ENCODE results near the gene KRTAP4-4. TPM values are rescaled to one million over a fixed set of nuclear protein-coding genes. Genes with fewer than 3 reads are reported as not detected.
"Not testable (repeated sequence)": the region's sequence is repeated elsewhere in the genome, so short reads cannot be mapped to it uniquely, and the experiment has no call there.

Gene KRTAP4-4
- not detected for polyA plus RNA-seq (ENCODE audit: insufficient read length in 12 of 12)
- long read RNA-seq, donor 1: 0 reads
- long read RNA-seq, donor 2: 0 reads
- long read RNA-seq, donor 3: 0 reads
- long read RNA-seq, donor 4: 0 reads
- long read RNA-seq, donor 5: 0 reads
- long read RNA-seq, donor 6: 0 reads
- long read RNA-seq, donor 7: 0 reads
- long read RNA-seq, donor 8: 0 reads
- long read RNA-seq, donor 9: 0 reads
- long read RNA-seq, donor 10: 0 reads
- long read RNA-seq, donor 11: 0 reads

DNA sequence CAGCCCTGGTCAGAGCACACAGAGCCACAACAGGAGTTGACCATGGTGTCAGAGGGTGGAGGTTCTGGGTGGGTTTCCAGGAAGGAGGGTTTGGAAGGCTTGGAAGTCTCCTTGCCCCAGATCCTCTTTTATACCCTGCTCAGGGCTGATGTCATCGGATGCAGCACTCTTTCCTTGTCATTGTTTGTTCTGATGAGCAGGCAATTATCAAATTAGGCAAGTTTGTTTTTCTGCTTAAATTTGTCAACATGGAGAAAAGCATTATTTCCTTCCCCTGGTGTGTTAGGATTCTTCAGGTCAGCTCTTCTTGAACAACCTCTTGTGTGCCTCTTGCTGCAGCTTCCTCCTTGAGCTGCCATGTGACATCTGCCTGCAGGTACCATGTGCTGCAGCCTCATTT is at the start of gene KRTAP4-4:
KRTAP4-4 (minus strand) TSS at position 101 of the 400 bp plus-strand sequence; CDS start at position 44, 57 bp downstream.
- no peak for DNase-seq

DNA sequence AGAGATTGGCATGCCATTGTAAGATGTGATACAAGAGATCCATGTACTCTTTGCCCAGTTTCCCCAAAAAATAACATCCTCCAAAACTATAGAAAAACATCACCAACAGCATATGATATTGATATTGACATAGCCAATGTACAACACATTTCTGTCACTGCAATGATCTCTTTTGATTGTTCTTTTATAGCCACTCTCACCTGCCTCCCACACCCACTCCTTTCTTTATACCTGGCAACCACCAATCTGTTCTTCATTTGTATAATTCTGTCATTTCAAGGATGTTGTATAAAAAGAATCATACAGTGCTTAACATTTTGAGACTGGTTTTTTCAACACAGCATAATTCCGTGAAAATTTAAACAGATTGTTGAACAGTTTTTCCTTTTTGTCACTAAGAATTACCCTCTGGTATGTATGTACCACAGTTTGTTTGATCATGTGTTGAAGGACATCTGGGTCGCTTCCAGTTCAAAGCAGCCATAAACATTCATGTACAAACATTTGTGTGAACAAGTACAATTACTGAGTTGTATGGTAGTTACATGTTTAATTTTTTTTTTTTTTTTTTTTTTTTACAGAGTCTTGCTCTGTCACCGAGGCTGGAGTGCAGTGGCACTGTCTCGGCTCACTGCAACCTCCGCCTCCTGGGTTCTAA is 39.0 kb upstream of the KRTAP4-4 start:
- no peak for DNase-seq

DNA sequence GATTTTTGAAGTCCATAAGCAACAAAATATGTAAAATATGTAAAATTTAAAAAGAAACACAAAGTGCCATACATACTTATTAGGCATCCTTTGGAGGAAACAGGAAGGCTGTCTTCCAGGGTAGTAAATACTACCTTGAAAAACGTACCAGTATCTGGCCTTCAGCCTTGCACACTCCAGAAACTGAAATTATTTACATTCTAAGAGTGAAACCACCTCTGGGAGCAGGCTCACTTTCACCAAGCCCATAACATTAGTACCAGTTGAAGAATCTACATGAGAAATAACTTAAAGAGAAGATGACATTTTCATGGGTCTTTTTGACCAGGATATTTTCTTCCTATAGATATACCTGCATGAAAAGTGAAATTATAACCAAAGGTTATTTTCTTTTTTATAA is 35.5 kb upstream of the KRTAP4-4 start:
- DNase-seq: no peak

DNA sequence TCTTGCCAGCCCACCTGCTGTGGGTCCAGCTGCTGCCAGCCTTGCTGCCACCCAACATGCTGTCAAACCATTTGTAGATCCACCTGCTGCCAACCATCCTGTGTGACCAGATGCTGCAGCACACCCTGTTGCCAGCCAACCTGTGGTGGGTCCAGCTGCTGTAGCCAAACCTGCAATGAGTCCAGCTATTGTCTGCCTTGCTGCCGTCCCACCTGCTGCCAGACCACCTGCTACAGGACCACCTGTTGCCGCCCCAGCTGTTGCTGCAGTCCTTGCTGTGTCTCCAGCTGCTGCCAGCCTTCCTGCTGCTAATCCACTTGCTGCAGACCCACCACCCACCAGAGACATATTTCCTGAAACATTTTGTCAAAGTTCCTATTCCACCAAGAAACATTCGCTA is 29.8 kb upstream of the KRTAP4-4 start:
- no peak for DNase-seq

DNA sequence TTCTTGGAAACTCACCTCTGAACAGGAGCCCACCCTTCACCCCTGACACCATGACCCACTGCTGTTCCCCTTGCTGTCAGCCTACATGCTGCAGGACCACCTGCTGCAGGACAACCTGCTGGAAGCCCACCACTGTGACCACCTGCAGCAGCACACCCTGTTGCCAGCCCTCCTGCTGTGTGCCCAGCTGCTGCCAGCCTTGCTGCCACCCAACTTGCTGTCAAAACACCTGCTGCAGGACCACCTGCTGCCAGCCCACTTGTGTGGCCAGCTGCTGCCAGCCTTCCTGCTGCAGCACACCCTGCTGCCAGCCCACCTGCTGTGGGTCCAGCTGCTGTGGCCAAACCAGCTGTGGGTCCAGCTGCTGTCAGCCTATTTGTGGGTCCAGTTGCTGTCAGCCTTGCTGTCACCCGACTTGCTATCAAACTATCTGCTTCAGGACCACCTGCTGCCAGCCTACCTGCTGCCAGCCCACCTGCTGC is 29.3 kb upstream of the KRTAP4-4 start, which contains the start of gene KRTAP9-1:
KRTAP9-1 (plus strand) TSS at position 51 of the 482 bp plus-strand sequence; CDS start at position 51, 0 bp downstream.
- DNase-seq: not testable (repeated sequence)

DNA sequence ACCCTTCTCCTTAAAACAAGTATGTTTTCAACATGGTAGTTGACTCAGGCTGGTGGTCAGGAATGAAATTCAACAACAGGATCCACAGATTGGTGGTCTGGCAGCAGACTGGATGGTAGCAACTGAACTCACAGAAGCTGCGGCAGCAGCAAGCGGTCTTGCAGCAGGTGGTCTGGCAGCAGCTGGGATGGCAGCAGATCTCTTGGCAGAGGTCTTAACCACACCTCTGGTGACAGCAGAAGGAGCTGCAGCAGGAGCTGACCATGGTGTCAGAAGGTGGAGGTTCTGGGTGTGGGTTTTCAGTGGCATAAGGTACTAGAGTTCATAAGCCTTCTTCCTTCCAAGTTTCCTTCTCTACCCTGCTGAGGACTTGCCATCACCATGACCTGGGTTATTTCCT is 26.3 kb upstream of the KRTAP4-4 start:
- no peak for DNase-seq

DNA sequence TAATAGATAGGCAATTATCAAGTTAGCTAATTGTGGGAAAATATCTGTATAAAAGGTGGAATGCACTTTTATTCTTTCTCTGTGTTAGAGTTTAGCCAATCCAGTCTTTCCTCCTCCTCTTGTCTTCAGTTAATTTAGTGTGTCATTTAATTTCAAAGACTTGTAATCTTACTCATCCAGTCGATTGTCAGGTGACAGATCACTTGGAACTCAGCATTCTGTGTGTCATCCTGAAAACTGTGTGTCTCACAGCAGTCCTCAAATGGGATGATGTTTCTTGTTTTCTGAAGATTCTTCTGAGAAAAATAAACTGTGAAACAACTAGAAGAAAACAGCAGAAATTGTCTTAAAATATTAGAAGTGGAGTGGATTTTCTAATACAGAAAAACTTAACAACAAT is 24.5 kb upstream of the KRTAP4-4 start:
- DNase-seq: no peak

DNA sequence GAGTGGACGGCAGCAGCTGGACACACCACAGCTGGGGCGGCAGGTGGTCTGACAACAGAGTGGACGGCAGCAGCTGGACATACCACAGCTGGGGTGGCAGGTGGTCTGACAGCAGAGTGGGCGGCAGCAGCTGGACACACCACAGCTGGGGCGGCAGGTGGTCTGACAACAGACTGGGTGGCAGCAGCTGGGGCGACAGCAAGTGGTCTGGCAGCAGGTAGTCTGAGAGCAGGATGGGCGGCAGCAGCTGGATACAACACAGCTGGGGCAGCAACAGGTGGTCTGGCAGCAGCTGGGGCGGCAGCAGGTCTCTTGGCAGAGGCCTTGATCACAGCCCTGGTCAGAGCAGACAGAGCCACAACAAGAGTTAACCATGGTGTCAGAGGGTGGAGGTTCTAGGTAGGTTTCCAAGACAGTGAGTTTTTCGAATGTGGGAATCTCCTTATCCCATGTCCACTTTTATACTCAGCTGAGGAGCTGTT is 24.0 kb upstream of the KRTAP4-4 start, which contains the start of gene KRTAP4-1:
KRTAP4-1 (minus strand) TSS at position 432 of the 482 bp plus-strand sequence; CDS start at position 375, 57 bp downstream.
- DNase-seq: no peak

DNA sequence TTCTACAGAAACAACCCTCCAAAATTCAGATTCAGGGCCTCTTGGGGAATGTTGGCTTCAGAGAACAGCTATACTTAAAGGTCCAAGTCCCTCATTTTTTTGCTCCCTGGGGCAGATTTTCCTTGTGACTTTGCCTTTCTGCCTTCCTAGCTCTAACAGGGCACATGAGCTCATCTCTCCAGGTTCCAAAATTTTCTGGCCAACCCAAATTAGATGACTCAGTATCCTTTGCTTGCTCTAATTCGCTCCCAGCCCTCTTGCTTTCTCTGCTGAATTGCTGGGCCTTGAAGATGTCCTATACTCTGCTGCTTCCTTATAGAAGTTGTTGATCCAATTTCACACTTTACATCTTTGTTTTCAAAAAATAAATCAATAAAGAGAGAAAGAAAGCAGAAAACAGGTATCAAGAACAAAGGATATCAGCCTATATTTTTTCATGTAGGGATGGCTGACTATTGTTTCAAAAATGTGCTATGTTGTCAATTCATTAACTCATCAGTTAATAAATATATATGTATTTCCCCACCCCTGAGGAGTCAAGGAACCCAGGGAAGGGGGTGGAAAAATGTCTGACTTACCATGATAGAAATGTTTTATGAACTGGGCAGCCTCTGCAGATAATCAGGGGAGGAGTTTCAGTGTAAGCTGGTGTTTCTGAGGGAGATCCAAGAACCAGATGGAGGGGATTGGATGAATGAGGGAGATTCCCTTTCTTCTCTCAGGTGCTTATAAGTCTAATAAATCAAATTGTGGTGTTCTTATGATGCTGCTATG is 18.5 kb upstream of the KRTAP4-4 start:
- DNase-seq: no peak

DNA sequence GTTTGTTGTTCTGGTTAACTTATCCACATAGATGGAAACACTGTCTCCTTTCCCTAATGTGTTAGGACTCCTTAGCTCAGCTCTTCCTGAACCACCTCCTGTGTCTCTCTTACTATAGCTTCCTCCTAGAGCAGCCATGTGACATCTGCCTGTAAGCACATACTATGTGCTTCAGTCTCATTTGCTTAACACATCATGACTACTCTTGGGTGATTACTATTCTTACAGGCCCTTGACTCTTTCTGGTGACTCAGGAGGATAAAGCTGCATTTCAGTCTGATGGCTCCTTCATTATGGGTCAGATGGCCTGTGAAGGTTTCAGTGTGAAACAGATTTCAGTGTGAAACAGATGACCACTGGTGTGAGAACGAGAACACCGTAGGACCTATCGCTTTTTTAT is 17.8 kb upstream of the KRTAP4-4 start:
- no peak for DNase-seq

DNA sequence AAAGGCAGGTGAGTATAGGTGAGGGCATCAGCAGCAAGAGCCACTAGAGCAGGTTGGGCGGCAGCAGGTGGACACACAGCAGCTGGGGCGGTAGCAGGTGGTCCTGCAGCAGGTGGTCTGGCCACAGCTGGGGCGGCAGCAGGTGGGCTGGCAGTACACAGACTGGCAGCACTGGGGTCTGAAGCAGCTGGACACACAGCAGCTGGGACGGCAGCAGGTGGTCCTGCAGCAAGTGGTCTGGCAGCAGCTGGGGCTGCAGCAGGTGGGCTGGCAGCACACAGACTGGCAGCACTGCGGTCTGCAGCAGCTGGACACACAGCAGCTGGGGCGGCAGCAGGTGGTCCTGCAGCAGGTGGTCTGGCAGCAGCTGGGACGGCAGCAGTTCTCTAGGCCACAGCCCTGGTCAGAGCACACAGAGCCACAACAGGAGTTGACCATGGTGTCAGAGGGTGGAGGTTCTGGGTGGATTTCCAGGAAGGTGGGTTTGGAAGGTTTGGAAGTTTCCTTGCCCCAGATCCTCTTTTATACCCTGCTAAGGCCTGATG is 17.3 kb upstream of the KRTAP4-4 start, which contains the start of gene KRTAP4-2:
KRTAP4-2 (minus strand) TSS at position 495 of the 545 bp plus-strand sequence; CDS start at position 438, 57 bp downstream.
- DNase-seq: no peak

DNA sequence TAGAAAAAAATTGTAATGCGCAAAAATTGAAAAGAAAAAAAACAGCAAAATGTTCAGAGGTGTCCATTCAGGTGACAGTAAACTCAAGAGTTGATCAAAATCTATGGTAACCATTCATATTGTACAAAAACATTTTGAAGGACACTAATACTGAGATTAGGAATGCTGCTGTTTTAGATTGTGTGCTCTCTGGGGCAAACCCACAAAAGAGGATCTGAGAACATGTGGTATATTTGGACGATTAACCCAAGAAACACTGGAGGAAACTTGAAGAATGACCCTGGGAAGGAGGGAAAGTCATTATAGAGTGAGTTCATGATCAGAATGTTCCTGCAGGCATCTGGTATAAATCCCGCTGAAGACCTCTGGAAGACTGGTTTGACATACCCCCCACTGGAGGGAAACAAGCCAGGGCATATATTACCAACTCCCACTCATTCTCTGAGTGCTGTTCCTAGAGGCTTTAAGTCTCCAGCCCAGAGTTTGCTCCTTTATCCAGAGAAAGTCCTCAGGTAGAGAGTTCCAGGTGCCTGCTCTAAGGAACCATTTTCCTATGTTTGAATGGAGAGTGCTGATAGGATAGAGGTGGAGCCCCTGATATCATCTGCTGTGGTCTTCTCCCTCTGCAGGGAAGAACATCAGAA is 16.3 kb upstream of the KRTAP4-4 start:
- no peak for DNase-seq

DNA sequence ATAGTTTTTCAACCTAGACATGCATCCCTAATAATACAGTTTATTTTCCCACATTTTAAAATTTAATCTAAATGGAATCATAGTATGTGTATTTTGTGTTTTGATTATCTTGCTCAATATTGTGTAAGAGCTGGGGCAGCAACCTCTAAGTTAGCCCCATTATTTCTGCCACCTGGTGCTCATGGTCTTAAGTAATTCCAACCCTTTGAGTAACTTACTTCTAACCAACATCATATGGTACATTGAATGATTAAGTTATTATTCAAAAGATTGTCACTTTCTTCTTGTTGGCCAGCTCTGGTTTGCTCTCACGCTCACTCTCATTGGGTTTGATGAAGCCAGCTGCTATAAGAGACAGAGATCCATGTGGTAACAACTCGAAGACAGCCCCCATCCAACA is 11.3 kb upstream of the KRTAP4-4 start:
- DNase-seq: no peak

DNA sequence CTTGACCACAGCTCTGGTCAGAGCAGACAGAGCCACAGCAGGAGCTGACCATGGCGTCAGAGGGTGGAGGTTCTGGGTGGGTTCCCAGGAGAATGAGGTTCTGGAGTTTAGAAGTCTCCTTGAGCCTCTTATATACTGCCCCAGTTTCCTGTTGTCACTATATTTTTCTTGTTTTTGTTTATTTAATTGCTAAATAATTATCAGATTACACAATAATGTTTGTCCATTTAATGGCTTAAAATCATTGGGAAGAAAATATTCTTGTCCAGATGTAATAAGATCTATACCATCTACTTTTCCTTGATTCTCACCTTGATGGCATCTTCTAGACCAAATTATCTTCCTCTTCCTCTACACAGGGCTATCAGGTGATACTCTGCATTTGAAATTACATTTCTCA is 7.6 kb upstream of the KRTAP4-4 start, which contains the start of gene KRTAP4-3:
KRTAP4-3 (minus strand) TSS at position 101 of the 400 bp plus-strand sequence; CDS start at position 52, 49 bp downstream.
- DNase-seq: no peak

DNA sequence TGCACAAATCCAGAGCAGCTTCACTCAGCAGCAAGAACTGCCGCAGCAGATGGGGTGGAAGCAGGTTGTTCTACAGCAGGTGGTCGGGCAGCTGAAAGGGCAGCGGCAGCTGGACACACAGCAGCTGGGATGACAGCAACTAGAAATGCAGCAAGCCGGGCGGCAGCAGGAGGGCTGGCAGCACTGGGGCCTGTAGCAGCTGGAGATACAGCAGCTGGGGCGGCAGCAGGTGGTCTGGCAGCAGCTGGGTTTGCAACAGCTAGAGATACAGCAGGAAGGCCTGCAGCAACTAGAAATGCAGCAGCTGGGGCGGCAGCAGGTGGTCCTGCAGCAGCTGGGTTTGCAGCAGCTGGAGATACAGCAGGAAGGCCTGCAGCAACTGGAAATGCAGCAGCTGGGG is 7.0 kb upstream of the KRTAP4-4 start:
- no peak for DNase-seq

DNA sequence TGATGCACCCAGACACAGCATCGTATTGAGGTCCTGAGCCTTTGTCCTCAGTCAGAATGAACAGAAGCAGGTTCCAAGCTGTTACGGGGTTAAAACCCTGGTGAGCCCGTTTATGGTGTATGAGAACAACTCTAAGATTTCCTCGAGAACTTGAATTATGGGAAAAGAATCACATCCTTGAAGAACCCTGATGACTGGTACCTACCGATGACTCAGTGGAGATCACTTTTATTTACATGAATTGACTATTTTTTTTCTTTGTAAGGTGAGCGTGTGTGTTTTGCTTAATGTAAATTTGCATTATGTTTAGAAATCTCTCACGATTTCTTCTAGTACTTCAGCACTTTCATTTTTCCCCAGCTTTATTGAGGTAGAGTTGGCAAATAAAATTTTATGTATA is 3.3 kb upstream of the KRTAP4-4 start:
- no peak for DNase-seq

DNA sequence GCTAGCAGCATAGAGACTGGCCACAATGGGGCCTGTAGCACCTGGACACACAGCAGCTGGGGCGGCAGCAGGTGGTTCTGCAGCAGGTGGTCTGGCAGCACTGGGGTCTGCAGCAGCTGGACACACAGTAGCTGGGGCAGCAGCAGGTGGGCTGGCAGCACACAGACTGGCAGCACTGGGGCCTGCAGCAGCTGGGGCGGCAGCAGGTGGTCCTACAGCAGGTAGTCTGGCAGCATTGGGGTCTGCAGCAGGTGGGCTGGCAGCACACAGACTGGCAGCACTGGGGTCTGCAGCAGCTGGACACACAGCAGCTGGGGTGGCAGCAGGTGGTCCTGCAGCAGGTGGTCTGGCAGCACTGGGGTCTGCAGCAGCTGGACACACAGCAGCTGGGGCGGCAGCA is 358 bp downstream of the KRTAP4-4 start:
- DNase-seq: not testable (repeated sequence)

DNA sequence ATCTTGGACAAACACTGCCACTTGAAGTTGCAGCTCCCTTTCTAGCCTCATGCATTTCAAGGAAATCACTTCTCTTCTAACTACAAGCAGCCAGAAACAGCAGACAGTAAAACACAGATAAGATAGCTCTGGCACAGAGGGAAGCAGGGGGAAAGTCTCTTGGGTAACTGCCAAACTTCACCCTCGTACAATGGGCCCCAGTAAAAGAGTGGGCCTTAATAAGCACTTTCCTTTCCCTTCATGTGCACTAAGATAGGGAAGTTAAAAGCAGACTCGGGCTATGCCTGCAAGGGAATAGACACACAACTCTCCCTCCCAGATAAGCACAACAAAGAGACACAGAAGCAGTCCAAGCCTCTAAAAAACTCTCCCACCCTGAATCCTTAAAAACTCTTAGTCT is 6.7 kb downstream of the KRTAP4-4 start:
- peak; percentile 3 for DNase-seq

DNA sequence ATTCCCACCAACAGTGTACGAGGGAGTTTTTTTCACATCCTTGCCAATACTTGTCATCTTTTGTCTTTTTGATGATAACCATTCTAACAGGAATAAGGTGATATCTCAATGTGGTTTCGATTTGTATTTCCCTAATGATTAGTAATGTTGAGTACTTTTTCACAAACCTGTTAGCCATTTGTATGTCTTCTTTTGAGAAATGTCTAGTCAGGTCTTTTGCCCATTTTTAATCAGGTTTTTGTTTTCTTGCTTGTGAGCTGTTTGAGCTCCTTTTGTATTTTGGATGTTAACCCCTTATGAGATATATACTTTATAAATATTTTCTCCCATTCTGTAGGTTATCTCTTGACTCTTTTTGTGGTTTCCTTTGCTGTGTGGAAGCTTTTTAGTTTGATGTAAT is 9.0 kb downstream of the KRTAP4-4 start:
- no peak for DNase-seq

DNA sequence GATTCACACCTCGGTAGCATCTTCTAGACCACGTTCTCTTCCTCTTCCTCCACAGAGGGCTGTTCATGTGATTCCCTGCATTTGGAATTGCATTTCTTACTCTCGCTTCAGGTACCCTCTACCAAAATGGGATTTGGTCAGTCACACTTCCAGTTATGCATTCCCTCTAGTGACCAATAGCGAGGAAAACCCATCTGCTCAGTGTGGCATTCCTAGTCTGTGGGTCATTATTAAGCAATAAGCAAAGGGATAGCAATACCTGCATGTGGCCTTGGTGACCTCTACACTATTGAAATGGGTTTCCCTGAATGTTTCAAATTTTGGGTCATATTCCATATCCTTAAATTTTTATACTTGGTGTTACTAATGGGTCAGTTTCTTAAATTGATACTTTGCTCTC is 10.5 kb downstream of the KRTAP4-4 start:
- DNase-seq: no peak

DNA sequence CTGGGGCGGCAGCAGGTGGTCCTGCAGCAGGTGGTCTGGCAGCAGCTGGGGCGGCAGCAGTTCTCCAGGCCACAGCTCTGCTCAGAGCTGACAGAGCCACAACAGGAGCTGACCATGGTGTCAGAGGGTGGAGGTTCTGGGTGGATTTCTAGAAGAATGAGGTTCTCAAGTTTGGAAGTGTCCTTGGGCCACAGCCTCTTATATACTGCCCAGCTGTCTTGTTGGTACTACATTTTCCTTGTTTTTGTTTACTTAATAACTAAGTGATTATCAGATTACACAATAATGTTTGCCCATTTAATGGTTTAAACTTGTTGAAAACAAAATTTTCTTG is 10.9 kb downstream of the KRTAP4-4 start, which contains the start of gene KRTAP4-5:
KRTAP4-5 (minus strand) TSS at position 174 of the 334 bp plus-strand sequence; CDS start at position 116, 58 bp downstream.
- DNase-seq: no peak

Measured in muscle of arm (tissue), 14 donors.